ENCODE measurements around the gene ANKLE1.

ANKLE1 gene

GRCh38 chr19:17328517-17329365 lies 47.0 kb downstream of the ANKLE1 start:
- DNase-seq = no peak

GRCh38 chr19:17329366-17330261 lies 47.9 kb downstream of the ANKLE1 start:
- DNase-seq = no peak

GRCh38 chr19:17330262-17331044 lies 48.8 kb downstream of the ANKLE1 start:
- no peak for DNase-seq

- no peak for DNase-seq
These were observed 49.4 kb downstream of the ANKLE1 start for GRCh38 chr19:17331045-17331558.

GRCh38 chr19:17332360-17332676 lies 50.6 kb downstream of the ANKLE1 start:
- DNase-seq = no peak

- DNase-seq = no peak
These were observed 51.2 kb downstream of the ANKLE1 start for GRCh38 chr19:17332677-17333581.

GRCh38 chr19:17333611-17334413 lies 52.1 kb downstream of the ANKLE1 start:
- DNase-seq = peak; percentile 43

GRCh38 chr19:17334414-17335409 lies 53.0 kb downstream of the ANKLE1 start, which contains the start of gene ANO8:
Gene ANO8, minus strand, starts transcription at chr19:17334855. Its CDS starts 185 bp downstream, at chr19:17334670.
- peak; percentile 98 for DNase-seq

GRCh38 chr19:17335575-17335974 lies 53.9 kb downstream of the ANKLE1 start:
- DNase-seq = no peak
